Left hindlimb (tissue), 1 donor: ENCODE results near the gene GRAMD1B.
"Not testable (repeated sequence)": the region's sequence is repeated elsewhere in the genome, so short reads cannot be mapped to it uniquely, and the experiment has no call there.

Experiments used
- DNase-seq: peaks from one replicate; pipeline ENCODE4 v3.0.0-alpha.2; 2018

GRAMD1B gene

GRCh38 chr11:123654566-123655081, 224.6 kb downstream of the GRAMD1B start, which contains the start of gene SCN3B:
Gene SCN3B, minus strand, starts transcription at chr11:123654624. Its CDS starts 823 bp downstream, at chr11:123653801.
- DNase-seq = peak; percentile 82

GRCh38 chr11:123659311-123659710, 229.2 kb downstream of the GRAMD1B start:
- no peak for DNase-seq

- DNase-seq = not testable (repeated sequence)
Measured at GRCh38 chr11:123659965-123660364, 229.9 kb downstream of the GRAMD1B start.

GRCh38 chr11:123665306-123665705, 235.2 kb downstream of the GRAMD1B start:
- no peak for DNase-seq

- DNase-seq = no peak
Measured at GRCh38 chr11:123670081-123670480, 240.0 kb downstream of the GRAMD1B start.

- DNase-seq = no peak
Measured at GRCh38 chr11:123671534-123671933, 241.5 kb downstream of the GRAMD1B start.

- no peak for DNase-seq
Measured at GRCh38 chr11:123672568-123672967, 242.5 kb downstream of the GRAMD1B start.

GRCh38 chr11:123674297-123674696, 244.2 kb downstream of the GRAMD1B start:
- no peak for DNase-seq
